Keratinocyte (primary cell): ENCODE results near the gene RNF157. TPM values are rescaled to one million over a fixed set of nuclear protein-coding genes. Genes with fewer than 3 reads are reported as not detected.

Experiments used
- DNase-seq: peaks from one replicate; pipeline ENCODE4 v3.0.0-alpha.2; 2011; ENCODE audit warnings: low read depth, missing footprints, low spot score
- FAIRE-seq: peaks from 2 replicates; lab custom pipeline; 2011; peaks lifted over from hg19 to GRCh38; lab: Jason Lieb, UNC
- H2AFZ ChIP-seq: 2 replicates; pipeline ENCODE4 v1.6.0; 2012; ENCODE audit warnings: low read length, control low read depth, inconsistent platforms; ENCODE audit not compliant: control insufficient read depth
- H3K27ac ChIP-seq: 2 replicates; pipeline ENCODE4 v1.5.1; 2011; ENCODE audit warnings: low read length; ENCODE audit not compliant: control insufficient read depth, insufficient read depth
- H3K27me3 ChIP-seq: 3 replicates; pipeline ENCODE4 v1.6.0; 2011; ENCODE audit warnings: low read length; ENCODE audit not compliant: control insufficient read depth, insufficient read depth; ENCODE audit errors: extremely low read depth
- H3K36me3 ChIP-seq, 2 experiments: 2 replicates in 1 of 2; 3 replicates in 1 of 2; pipeline ENCODE4 v1.5.1; 2011; ENCODE audit warnings: low read length in 2 of 2, mild to moderate bottlenecking in 1 of 2; ENCODE audit not compliant: control insufficient read depth in 2 of 2, insufficient read depth in 2 of 2; ENCODE audit errors: extremely low read depth in 1 of 2
- H3K4me1 ChIP-seq: 3 replicates; pipeline ENCODE4 v1.5.1; 2011; ENCODE audit warnings: low read length; ENCODE audit not compliant: control insufficient read depth, insufficient read depth; ENCODE audit errors: extremely low read depth
- H3K4me2 ChIP-seq: 3 replicates; pipeline ENCODE4 v1.6.0; 2011; ENCODE audit warnings: low read depth, low read length; ENCODE audit not compliant: control insufficient read depth, insufficient read depth; ENCODE audit errors: extremely low read depth
- H3K4me3 ChIP-seq, 3 experiments: fragments of 200-600 bp in 1 of 3; sonication (generic) in 1 of 3; 2 replicates in 2 of 3; 3 replicates in 1 of 3; pipeline ENCODE4 v1.5.1; 2011 to 2016; ENCODE audit warnings: low read length in 3 of 3, mild to moderate bottlenecking in 3 of 3, control low read depth in 2 of 3, inconsistent platforms in 1 of 3, low read depth in 1 of 3, mixed read lengths in 1 of 3, mixed run types in 1 of 3, moderate library complexity in 1 of 3; ENCODE audit not compliant: control insufficient read depth in 2 of 3, insufficient read depth in 2 of 3; ENCODE audit errors: extremely low read depth in 1 of 3
- H3K79me2 ChIP-seq: 2 replicates; pipeline ENCODE4 v1.6.0; 2012; ENCODE audit warnings: low read length; ENCODE audit not compliant: control insufficient read depth, insufficient read depth
- H3K9ac ChIP-seq: 3 replicates; pipeline ENCODE4 v1.6.0; 2011; ENCODE audit warnings: low read length; ENCODE audit not compliant: control insufficient read depth, insufficient read depth; ENCODE audit errors: extremely low read depth
- H3K9me1 ChIP-seq: 3 replicates; pipeline ENCODE4 v1.6.0; 2011; ENCODE audit warnings: low read length; ENCODE audit not compliant: control insufficient read depth, insufficient read depth; ENCODE audit errors: extremely low read depth
- H3K9me3 ChIP-seq: 2 replicates; pipeline ENCODE4 v1.5.1; 2012; ENCODE audit warnings: low read depth, low read length; ENCODE audit not compliant: control insufficient read depth
- H4K20me1 ChIP-seq: 3 replicates; pipeline ENCODE4 v1.6.0; 2011; ENCODE audit warnings: low read length; ENCODE audit not compliant: control insufficient read depth, insufficient read depth; ENCODE audit errors: extremely low read depth
- EZH2 ChIP-seq: IDR thresholded peaks from one replicate; pipeline ENCODE4 v1.6.1; 2012; ENCODE audit warnings: inconsistent platforms, mild to moderate bottlenecking, low read length, moderate library complexity
- dilution Hi-C: fragments of 300-500 bp; cut with MboI; formaldehyde crosslinking; loops from one replicate; pipeline ENCODE4 v1.7.0; 2020; ENCODE audit warnings: low sequenced_read_pairs; ENCODE audit not compliant: extremely low pct_ligation_motif_present
- polyA plus RNA-seq, 5 experiments: library from polyadenylated mRNA; depleted of rRNA in 3 of 5; stranded (reverse) in 3 of 5; stranded (forward) in 1 of 5; unstranded in 1 of 5; fragments of >200 nt; gene quantifications; 1 replicate in 1 of 5; 2 replicates in 3 of 5; 3 replicates in 1 of 5; pipeline versions ENCODE4 v1.2.1 to v1.2.3, GENCODE V29; 2011 to 2012; ENCODE audit warnings: missing spikeins in 2 of 5, low read depth in 1 of 5, low replicate concordance in 1 of 5
- TF ChIP-seq, protein P1 (sequence below), 3 experiments: IDR thresholded peaks in 1 of 3; conservative IDR thresholded peaks in 1 of 3; optimal IDR thresholded peaks in 1 of 3; 2 replicates in 2 of 3; 3 replicates in 1 of 3; pipeline versions ENCODE3 to v1.5.1; 2011; ENCODE audit warnings: low read length in 3 of 3, mild to moderate bottlenecking in 3 of 3, moderate library complexity in 2 of 3, control low read depth in 1 of 3, inconsistent platforms in 1 of 3; ENCODE audit not compliant: insufficient read depth in 2 of 3; ENCODE audit errors: extremely low read depth in 1 of 3

Gene RNF157
- polyA plus RNA-seq, 1 donor (not counting 4 experiments of a cell fraction or from before 2014, with no cell fraction given): not detected

DNA sequence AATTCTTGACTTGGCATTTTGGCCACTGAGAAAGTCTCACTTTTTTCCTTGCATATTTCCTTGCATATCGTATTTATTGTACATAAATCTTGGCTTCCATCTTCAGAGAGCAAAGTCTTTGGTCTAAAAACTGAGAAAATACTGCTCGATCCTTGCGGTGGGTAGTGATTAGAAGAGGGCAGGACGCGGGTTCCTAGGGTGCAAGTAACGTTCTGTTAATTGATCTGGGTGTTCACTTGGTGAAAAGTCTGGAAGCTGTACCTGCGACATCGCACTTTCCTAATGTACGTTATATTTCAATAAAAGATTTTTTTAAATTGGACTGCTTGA lies 24.1 kb upstream of the RNF157 start:
- Histone ChIP-seq H3K4me1 (peaks cover 58% of the 10 kb centered on the region), H2AFZ (peak overlapping the region; percentile 40), H3K27me3 (no peaks in the 10 kb centered on the region), H3K9me3 (no peaks in the 10 kb centered on the region), H3K36me3 (peaks cover 3 to 5% of the 10 kb centered on the region in 2 experiments), H3K9me1 (peaks cover 2% of the 10 kb centered on the region), H3K79me2 (peaks cover 19% of the 10 kb centered on the region), H3K27ac (peak overlapping the region; percentile 90), H3K9ac (peak overlapping the region; percentile 48), H4K20me1 (no peaks in the 10 kb centered on the region), H3K4me2 (peak overlapping the region; percentile 86), H3K4me3 (peak overlapping the region in 2 of 3 experiments; percentile 32 to 41)
- TF ChIP-seq, protein P1, sequence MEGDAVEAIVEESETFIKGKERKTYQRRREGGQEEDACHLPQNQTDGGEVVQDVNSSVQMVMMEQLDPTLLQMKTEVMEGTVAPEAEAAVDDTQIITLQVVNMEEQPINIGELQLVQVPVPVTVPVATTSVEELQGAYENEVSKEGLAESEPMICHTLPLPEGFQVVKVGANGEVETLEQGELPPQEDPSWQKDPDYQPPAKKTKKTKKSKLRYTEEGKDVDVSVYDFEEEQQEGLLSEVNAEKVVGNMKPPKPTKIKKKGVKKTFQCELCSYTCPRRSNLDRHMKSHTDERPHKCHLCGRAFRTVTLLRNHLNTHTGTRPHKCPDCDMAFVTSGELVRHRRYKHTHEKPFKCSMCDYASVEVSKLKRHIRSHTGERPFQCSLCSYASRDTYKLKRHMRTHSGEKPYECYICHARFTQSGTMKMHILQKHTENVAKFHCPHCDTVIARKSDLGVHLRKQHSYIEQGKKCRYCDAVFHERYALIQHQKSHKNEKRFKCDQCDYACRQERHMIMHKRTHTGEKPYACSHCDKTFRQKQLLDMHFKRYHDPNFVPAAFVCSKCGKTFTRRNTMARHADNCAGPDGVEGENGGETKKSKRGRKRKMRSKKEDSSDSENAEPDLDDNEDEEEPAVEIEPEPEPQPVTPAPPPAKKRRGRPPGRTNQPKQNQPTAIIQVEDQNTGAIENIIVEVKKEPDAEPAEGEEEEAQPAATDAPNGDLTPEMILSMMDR (optimal IDR thresholded peaks at IDR 0.05 in 1 of 3, IDR thresholded peaks at IDR 0.05 in 1 of 3, conservative IDR thresholded peaks at IDR 0.05 in 1 of 3; ENCODE audit: extremely low read depth in 1 of 3, insufficient read depth in 2 of 3, low read length in 3 of 3): no peak
- TF ChIP-seq EZH2: no peak
- dilution Hi-C loops: no loop called here
- FAIRE-seq: no peak
- DNase-seq: no peak

DNA sequence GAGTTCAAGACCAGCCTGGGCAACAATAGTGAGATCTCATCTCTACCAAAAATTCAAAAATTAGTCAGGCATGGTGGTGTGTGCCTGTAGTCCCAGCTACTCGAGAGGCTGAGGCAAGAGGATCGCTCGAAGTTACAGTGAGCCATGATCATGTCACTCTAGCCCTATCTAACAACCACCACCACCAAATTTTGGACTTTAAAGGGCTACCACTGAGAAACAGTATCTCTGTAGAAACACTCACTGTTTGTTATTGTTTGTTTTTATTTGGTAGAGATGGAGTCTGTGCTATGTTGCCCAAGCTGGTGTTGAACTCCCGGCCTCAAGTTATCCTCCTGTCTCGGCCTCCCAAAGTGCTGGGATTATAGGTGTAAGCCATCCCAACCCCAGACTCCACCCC lies 23.6 kb upstream of the RNF157 start:
- Histone ChIP-seq H3K79me2 (peaks cover 14% of the 10 kb centered on the region), H3K27me3 (no peaks in the 10 kb centered on the region), H3K4me1 (peaks cover 53% of the 10 kb centered on the region), H2AFZ (peak overlapping the region; percentile 89), H3K9me1 (peaks cover 2% of the 10 kb centered on the region), H3K36me3 (peaks cover 0 to 2% of the 10 kb centered on the region in 2 experiments), H3K4me3 (peak overlapping the region in 2 of 3 experiments; percentile 32 to 41), H3K4me2 (peak overlapping the region; percentile 86), H3K9ac (peak overlapping the region; percentile 48), H4K20me1 (no peaks in the 10 kb centered on the region), H3K9me3 (no peaks in the 10 kb centered on the region), H3K27ac (peak overlapping the region; percentile 90)
- no peak for FAIRE-seq
- TF ChIP-seq, protein P1 (optimal IDR thresholded peaks at IDR 0.05 in 1 of 3, IDR thresholded peaks at IDR 0.05 in 1 of 3, conservative IDR thresholded peaks at IDR 0.05 in 1 of 3; ENCODE audit: extremely low read depth in 1 of 3, insufficient read depth in 2 of 3, low read length in 3 of 3): no peak
- TF ChIP-seq EZH2: no peak
- DNase-seq: no peak
- dilution Hi-C loops: no loop called here
